GM12874 (cell line): ENCODE results near the gene POLR1A.

Experiments
- CTCF ChIP-seq: IDR thresholded peaks from 2 replicates; pipeline ENCODE4 v1.5.1; 2011; ENCODE audit warnings: low read depth, mild to moderate bottlenecking, control low read depth, low read length, moderate library complexity; ENCODE audit not compliant: insufficient read depth

POLR1A gene

GRCh38 chr2:85976106-85976920 lies 129.4 kb downstream of the POLR1A start:
- no peak for TF ChIP-seq CTCF

DNA sequence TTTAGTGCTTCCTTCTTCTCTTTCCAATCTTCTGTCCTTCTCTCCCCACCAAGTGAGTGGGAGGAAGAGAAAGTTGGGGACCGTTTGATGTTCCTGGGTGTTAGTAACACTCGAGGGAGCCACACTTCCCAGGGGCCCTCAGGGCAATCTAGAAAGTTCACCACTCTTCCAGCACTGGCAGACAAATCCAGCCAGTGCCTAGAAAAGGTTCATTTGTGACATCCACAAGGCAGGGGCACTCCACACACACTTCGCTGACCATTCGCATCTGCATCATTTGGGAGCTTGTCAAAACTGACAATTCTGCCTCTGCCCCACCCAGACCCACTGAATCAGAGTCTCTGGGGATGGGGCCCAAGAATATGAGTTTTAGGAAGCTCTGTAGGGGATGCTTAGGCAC lies 130.1 kb downstream of the POLR1A start:
- no peak for TF ChIP-seq CTCF

GRCh38 chr2:85974390-85974789 lies 131.3 kb downstream of the POLR1A start:
- no peak for TF ChIP-seq CTCF

GRCh38 chr2:85972355-85972754 lies 133.3 kb downstream of the POLR1A start:
- no peak for TF ChIP-seq CTCF

DNA sequence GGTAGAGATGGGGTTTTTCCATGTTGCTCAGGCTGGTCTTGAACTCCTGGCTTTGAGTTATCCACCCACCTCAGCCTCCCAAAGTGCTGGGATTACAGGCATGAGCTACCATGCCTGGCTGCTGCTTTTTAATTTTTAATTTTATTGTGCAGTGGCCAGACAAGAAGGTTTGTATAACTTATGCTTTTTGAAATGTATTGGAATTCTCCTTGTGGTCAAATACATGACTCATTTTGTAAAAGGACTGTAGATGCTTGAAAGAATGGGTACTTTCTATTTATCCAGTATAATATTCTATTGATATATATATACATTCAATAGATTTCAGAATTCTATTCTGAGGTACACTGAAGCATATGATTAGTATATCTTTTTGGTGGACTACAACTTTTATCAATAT lies 134.3 kb downstream of the POLR1A start:
- no peak for TF ChIP-seq CTCF
